GDM1 (cell line): ENCODE data around the gene DAB1.

Source experiments
- DNase-seq: peaks from one replicate; lab custom pipeline; 2025; lab: John Stamatoyannopoulos, UW

Gene DAB1

GRCh38 chr1:57019236-57019839 is 404.5 kb downstream of the DAB1 start:
- no peak for DNase-seq

- DNase-seq = no peak
These were observed 405.7 kb downstream of the DAB1 start for GRCh38 chr1:57018119-57018518.

- no peak for DNase-seq
These were observed 406.1 kb downstream of the DAB1 start for GRCh38 chr1:57017717-57018116.

GRCh38 chr1:57017200-57017599 is 406.7 kb downstream of the DAB1 start:
- DNase-seq = no peak

- no peak for DNase-seq
These were observed 408.8 kb downstream of the DAB1 start for GRCh38 chr1:57015071-57015470.

GRCh38 chr1:57013522-57013921 is 410.3 kb downstream of the DAB1 start:
- DNase-seq = no peak

- no peak for DNase-seq
These were observed 411.5 kb downstream of the DAB1 start for GRCh38 chr1:57012315-57012714.

GRCh38 chr1:57010511-57010910 is 413.3 kb downstream of the DAB1 start:
- DNase-seq = no peak

- DNase-seq = no peak
These were observed 415.9 kb downstream of the DAB1 start for GRCh38 chr1:57007948-57008347.

- no peak for DNase-seq
These were observed 416.4 kb downstream of the DAB1 start for GRCh38 chr1:57007472-57007871.

GRCh38 chr1:57003398-57004139 is 420.3 kb downstream of the DAB1 start:
- no peak for DNase-seq

- DNase-seq = no peak
These were observed 428.3 kb downstream of the DAB1 start for GRCh38 chr1:56995414-56996100.

- DNase-seq = no peak
These were observed 430.4 kb downstream of the DAB1 start for GRCh38 chr1:56993475-56993874.

GRCh38 chr1:56992318-56993125 is 431.3 kb downstream of the DAB1 start:
- DNase-seq = no peak

- no peak for DNase-seq
These were observed 432.3 kb downstream of the DAB1 start for GRCh38 chr1:56991576-56991975.

GRCh38 chr1:56986397-56986796 is 437.5 kb downstream of the DAB1 start:
- DNase-seq = no peak

- DNase-seq = no peak
These were observed 438.0 kb downstream of the DAB1 start for GRCh38 chr1:56985857-56986256.

- DNase-seq = no peak
These were observed 440.4 kb downstream of the DAB1 start for GRCh38 chr1:56983484-56983883.

GRCh38 chr1:56979986-56980755 is 443.7 kb downstream of the DAB1 start:
- no peak for DNase-seq

- no peak for DNase-seq
These were observed 445.0 kb downstream of the DAB1 start for GRCh38 chr1:56978819-56979218.

GRCh38 chr1:56977910-56978309 is 445.9 kb downstream of the DAB1 start:
- no peak for DNase-seq

- DNase-seq = no peak
These were observed 448.4 kb downstream of the DAB1 start for GRCh38 chr1:56975446-56975845.
